K562 treated with DMSO at 1 percent for 12 hours (cell line): Measurements from ENCODE around the gene IL9. TPM values are rescaled to one million over a fixed set of nuclear protein-coding genes. Genes with fewer than 3 reads are reported as not detected.

ENCODE experiments used
- total RNA-seq: library from RNA; unstranded; fragments of 300-600 nt; gene quantifications from 2 replicates; pipeline ENCODE4 v1.2.3, GENCODE V29; 2022; ENCODE audit not compliant: insufficient read depth

IL9 gene
- not detected in 2 replicates for total RNA-seq

DNA sequence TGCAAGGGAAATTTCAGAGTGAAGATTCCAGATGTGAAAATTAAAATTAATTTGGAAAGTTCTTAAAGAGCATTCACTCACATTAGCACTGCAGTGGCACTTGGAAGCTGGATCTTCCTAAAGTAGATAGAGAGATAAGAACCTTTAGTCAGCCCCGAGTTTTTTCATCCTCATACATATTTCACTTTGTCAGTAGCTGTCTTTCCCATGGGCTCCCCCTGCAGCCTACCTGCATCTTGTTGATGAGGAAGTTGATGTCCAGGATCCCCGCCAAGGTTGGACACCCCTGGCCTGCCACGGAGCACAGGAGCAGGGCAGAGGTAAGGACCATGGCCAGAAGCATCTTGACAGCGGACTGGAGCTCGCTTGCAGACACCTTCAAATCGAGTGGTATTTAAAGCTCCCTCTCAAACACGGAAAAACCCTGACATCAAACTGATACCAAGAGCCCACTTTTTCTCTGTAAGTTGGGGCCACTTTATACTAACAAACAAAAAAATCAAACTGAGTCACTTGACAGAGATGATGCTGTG is at the start of gene IL9:
Gene IL9 (minus strand): TSS at position 368 of the 533 bp plus-strand sequence. CDS start 25 bp downstream, at position 343.

Other genes with a start within 250 kb of the IL9 start
- gene SLC25A48, start 61.2 kb downstream of the IL9 start, total RNA-seq, result 0.47 TPM in 1 of 2 replicates, not detected in the other
- not detected in 2 replicates for gene LECT2, start 59.1 kb upstream of the IL9 start, total RNA-seq
- 1.1 TPM in 1 of 2 replicates, not detected in the other for gene TGFBI, start 133.1 kb upstream of the IL9 start, total RNA-seq
- gene SMAD5, start 237.0 kb upstream of the IL9 start, total RNA-seq, result 4.9 and 25.1 TPM in 2 replicates